Epidermal melanocyte (primary cell): ENCODE results near the gene KCNT1.

Source experiments
- DNase-seq: peaks from one replicate; pipeline ENCODE4 v3.0.0; 2011; ENCODE audit warnings: low spot score; ENCODE audit not compliant: insufficient read length

The KCNT1 gene

GRCh38 chr9:135698767-135699166 lies 3.2 kb upstream of the KCNT1 start:
- no peak for DNase-seq

- DNase-seq: no peak
These were observed 2.5 kb upstream of the KCNT1 start, which contains the start of gene SOHLH1 for GRCh38 chr9:135699440-135699839. TSS of gene SOHLH1 (minus strand) at chr9:135699481. CDS start at chr9:135699467, 14 bp downstream.

GRCh38 chr9:135700525-135700924 lies 1.5 kb upstream of the KCNT1 start:
- DNase-seq: no peak

GRCh38 chr9:135701067-135701958 lies 672 bp upstream of the KCNT1 start:
- DNase-seq: no peak

GRCh38 chr9:135703726-135704125 lies 1.7 kb downstream of the KCNT1 start:
- DNase-seq: no peak

- DNase-seq: no peak
These were observed 2.5 kb downstream of the KCNT1 start for GRCh38 chr9:135704483-135704882.

GRCh38 chr9:135705376-135705775 lies 3.4 kb downstream of the KCNT1 start:
- DNase-seq: no peak

- no peak for DNase-seq
These were observed 4.3 kb downstream of the KCNT1 start for GRCh38 chr9:135706288-135706687.

- DNase-seq: no peak
These were observed 5.5 kb downstream of the KCNT1 start for GRCh38 chr9:135707252-135708138.

GRCh38 chr9:135708164-135708563 lies 6.2 kb downstream of the KCNT1 start:
- no peak for DNase-seq

GRCh38 chr9:135711391-135711790 lies 9.4 kb downstream of the KCNT1 start:
- no peak for DNase-seq

GRCh38 chr9:135711881-135712280 lies 9.9 kb downstream of the KCNT1 start:
- no peak for DNase-seq

GRCh38 chr9:135712613-135713295 lies 10.8 kb downstream of the KCNT1 start:
- DNase-seq: no peak

- DNase-seq: no peak
These were observed 12.5 kb downstream of the KCNT1 start for GRCh38 chr9:135714242-135715055.

GRCh38 chr9:135715056-135715595 lies 13.1 kb downstream of the KCNT1 start:
- DNase-seq: no peak

GRCh38 chr9:135716045-135716444 lies 14.1 kb downstream of the KCNT1 start:
- no peak for DNase-seq

- DNase-seq: no peak
These were observed 15.4 kb downstream of the KCNT1 start for GRCh38 chr9:135717410-135717809.

GRCh38 chr9:135718616-135719015 lies 16.6 kb downstream of the KCNT1 start:
- DNase-seq: no peak

GRCh38 chr9:135719472-135719871 lies 17.5 kb downstream of the KCNT1 start:
- no peak for DNase-seq

- no peak for DNase-seq
These were observed 20.4 kb downstream of the KCNT1 start for GRCh38 chr9:135722365-135722764.
